Measurements from ENCODE around the gene CDKN2B-AS1. TPM values are rescaled to one million over a fixed set of nuclear protein-coding genes. Genes with fewer than 3 reads are reported as not detected.

The CDKN2B-AS1 gene
- total RNA-seq, 1 experiment from 2014 or later: not detected

DNA sequence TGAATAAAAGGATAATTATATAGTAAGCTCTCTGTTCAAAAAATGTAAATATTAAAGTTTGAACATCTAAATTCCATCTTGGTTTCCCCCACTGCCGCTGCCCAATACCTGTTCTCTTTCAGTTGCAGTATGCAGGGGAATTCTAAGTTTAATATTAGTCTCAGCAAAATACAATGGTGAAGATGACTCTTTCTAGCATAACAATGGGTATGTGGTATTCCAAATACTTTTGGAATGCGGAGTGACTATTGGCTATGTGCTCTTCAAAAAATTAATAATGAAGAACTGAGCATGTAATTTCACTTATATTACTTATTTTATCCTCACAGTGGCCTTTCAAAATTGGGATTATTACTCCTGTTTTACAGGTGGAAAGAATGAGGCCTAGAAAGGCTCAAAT lies 3.4 kb downstream of the CDKN2B-AS1 start:
- no peak for DNase-seq (ENCODE audit: low spot score)
- in situ Hi-C loops (cut with HindIII; ENCODE audit: low sequenced_read_pairs): no loop called here

GRCh38 chr9:22002038-22002437 lies 7.4 kb downstream of the CDKN2B-AS1 start:
- no peak for DNase-seq (ENCODE audit: low spot score)
- in situ Hi-C loops (cut with HindIII; ENCODE audit: low sequenced_read_pairs): no loop called here

GRCh38 chr9:22005021-22005701 lies 10.6 kb downstream of the CDKN2B-AS1 start:
- in situ Hi-C loops (cut with HindIII; ENCODE audit: low sequenced_read_pairs): no loop called here
- no peak for DNase-seq (ENCODE audit: low spot score)

DNA sequence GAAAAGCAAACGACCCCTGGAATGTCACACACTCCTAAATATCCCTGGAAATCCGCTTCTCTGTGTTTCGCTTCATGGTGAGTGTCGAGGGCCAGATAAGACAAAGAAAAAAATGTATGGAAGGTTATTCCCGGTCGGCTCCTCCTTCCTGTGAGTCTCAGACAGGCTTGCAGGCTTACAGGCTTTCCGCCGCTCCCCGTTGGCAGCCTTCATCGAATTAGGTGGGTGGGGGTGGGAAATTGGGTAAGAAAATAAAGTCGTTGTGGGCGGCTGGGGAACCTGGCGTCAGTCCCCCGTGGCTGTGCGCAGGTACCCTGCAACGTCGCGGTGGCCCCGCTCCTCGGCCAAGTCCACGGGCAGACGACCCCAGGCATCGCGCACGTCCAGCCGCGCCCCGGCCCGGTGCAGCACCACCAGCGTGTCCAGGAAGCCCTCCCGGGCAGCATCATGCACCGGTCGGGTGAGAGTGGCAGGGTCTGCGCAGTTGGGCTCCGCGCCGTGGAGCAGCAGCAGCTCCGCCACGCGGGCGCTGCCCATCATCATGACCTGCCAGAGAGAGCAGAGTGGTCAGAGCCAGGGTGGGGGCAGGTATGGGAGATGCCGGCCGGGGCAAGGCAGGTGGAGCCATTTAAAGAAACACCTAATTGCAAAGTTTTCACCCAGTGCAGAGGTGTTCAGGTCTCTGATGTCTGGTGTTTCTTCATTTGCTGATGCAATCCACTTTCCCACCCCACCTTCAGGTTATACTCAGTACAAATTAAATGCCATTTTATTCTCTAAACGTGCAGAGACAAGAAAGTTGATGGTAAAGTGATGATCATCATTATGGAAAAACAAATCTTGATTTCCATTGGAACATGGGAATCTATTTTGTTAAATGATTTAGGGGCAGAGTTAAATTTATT lies 11.4 kb downstream of the CDKN2B-AS1 start:
- DNase-seq (ENCODE audit: low spot score): no peak
- in situ Hi-C loops (cut with HindIII; ENCODE audit: low sequenced_read_pairs): no loop called here

DNA sequence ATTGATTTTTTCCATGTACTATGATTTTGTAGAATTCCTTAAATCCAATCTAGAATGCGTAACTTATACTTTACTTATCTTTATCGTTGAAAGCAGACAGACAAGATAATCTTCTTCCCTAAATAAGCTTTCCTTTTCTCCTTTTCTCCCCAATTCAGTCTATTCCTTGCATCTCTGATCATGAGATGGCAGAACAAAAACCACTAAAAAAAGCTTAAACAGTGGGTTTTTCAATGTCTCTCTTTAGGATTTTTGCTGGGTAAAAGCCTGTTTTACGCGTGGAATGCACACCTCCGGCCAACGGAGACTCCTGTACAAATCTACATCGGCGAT lies 13.8 kb downstream of the CDKN2B-AS1 start:
- in situ Hi-C loops (cut with HindIII; ENCODE audit: low sequenced_read_pairs): no loop called here
- no peak for DNase-seq (ENCODE audit: low spot score)

DNA sequence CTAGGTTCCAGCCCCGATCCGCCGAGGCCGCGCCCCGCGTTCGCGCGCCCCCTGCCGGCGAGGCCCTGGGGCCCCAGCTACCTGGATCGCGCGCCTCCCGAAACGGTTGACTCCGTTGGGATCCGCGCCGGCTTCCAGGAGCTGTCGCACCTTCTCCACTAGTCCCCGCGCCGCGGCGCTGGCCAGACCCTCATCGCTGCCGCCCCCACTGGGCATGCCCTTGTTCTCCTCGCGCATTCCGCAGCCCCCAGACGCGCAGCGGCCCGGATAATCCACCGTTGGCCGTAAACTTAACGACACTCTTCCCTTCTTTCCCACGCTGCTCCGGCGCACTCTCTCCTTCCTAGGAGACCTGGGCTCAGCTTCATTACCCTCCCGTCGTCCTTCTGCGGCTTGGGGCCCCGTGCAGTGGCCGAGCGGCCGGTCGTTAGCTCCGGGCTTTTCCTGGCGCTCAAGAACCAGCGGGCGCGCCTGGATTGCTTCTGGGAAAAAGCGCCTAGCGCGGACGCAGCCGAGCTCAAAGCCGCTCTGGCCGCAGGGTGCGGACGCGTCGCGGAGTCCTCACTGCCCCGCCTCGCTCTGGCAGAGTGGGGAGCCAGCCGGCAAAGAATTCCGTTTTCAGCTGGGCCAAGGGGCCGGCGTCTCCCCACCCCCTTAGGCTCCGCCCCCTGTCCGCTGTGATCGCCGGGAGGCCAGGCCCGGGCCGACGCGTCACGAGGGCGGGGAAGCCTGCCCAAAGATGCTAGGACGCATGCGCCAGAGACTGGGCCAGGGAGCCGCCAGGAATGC lies 14.3 kb downstream of the CDKN2B-AS1 start, which contains the start of gene CDKN2B:
Gene CDKN2B (minus strand): TSS at position 589 of the 789 bp plus-strand sequence. CDS start 352 bp downstream, at position 237.
- in situ Hi-C loops (cut with HindIII; ENCODE audit: low sequenced_read_pairs): no loop called here
- peak; percentile 58 for DNase-seq (ENCODE audit: low spot score)

DNA sequence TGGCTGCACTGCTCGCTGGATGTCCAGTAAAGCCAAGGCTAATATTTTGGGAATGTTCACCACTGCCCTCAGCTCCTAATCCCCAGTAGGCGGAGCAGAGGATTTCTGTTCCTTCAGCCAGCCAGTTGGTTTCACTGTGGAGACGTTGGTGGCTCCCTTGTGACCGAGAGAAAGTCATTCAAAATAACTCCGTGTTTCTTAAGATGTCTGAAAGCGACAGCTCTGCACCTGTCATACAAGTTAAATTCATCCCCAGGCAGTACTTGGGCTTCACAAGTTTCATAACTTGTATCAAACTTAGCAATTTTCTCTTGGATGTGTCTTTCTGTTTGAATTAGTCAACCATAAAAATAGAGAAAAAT lies 14.9 kb downstream of the CDKN2B-AS1 start:
- DNase-seq (ENCODE audit: low spot score): no peak
- in situ Hi-C loops (cut with HindIII; ENCODE audit: low sequenced_read_pairs): no loop called here

DNA sequence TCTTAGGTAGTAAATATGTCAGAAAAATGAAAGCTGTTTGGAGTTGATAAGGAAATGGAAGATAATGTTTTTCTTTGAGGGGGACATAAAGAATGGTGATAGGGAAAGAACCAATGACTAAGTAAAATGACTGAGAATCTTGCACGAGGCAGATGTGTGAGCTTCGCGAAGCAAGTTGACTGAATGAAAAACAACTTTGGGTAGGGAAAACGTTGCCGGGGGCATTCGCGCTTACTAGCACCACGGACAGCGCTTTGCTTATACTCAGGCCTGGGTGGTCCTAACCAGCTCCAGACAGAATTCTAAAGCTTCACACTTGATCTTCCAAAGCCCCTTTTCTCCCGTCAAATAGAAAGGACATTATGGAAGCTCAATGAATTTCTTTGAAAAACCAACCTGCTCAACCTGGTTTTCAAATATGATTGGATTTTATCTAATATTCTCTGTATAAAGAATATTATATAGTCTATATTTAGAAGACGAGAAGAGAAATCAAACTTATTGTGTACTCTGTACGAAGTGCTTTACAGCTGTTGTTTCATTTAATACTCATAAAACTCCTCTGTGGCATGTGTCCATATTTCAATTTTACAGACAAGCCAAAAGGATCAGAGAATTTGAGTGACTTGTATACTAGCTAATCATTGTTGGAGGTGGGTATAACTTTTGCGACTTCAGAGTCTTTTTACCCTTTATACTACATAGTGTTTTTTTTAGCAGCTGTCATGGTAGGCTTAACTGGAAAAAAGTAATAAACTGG lies 16.5 kb downstream of the CDKN2B-AS1 start:
- no peak for DNase-seq (ENCODE audit: low spot score)
- in situ Hi-C loops (cut with HindIII; ENCODE audit: low sequenced_read_pairs): no loop called here

GRCh38 chr9:22022396-22022795 lies 27.8 kb downstream of the CDKN2B-AS1 start:
- in situ Hi-C loops (cut with HindIII; ENCODE audit: low sequenced_read_pairs): no loop called here
- DNase-seq (ENCODE audit: low spot score): no peak

DNA sequence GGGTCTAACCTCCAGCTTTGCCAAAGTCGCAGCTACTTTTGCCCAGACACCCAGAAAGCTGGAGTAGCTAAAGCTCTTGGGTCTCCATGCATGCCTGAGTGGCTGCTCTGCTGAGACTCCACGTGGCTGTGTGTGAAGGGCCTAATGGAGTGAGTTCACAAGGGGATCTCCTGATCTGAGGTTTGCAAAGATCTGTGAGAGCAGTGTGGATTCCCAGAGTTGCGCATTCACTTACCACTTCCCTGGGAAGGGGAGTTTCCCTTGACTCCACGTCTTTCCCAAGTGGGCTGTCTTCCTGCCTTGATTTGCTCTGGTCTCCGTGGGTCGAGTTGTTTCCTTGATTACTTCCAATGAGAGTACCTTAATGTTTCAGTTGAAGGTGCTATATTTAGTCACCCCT lies 32.1 kb downstream of the CDKN2B-AS1 start:
- no peak for DNase-seq (ENCODE audit: low spot score)
- in situ Hi-C loops (cut with HindIII; ENCODE audit: low sequenced_read_pairs): no loop called here

- no peak for DNase-seq (ENCODE audit: low spot score)
- in situ Hi-C loops (cut with HindIII; ENCODE audit: low sequenced_read_pairs): no loop called here
Measured at GRCh38 chr9:22028394-22028793, 33.8 kb downstream of the CDKN2B-AS1 start.

DNA sequence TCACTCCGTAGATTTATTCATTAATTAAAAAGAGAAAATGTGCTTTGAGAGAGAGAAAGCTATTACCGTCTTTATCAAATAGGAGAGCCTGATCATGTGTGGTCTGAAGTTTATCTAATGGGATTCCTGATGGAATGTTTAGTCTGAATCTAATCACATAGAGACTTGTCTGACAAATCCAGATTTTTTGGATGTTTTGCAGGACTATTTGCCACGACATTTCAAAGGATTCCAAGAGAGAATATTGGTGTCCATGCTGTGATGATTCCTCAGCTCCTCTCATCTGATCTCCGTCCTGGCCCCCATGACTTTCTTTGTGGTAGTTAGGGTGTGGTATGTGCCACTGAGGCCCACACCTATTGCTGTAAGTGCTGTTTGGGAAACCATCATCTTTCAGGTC lies 34.6 kb downstream of the CDKN2B-AS1 start:
- in situ Hi-C loops (cut with HindIII; ENCODE audit: low sequenced_read_pairs): no loop called here
- no peak for DNase-seq (ENCODE audit: low spot score)

- DNase-seq (ENCODE audit: low spot score): no peak
- in situ Hi-C loops (cut with HindIII; ENCODE audit: low sequenced_read_pairs): no loop called here
Measured at GRCh38 chr9:22030101-22030598, 35.6 kb downstream of the CDKN2B-AS1 start.

GRCh38 chr9:22031655-22032411 lies 37.2 kb downstream of the CDKN2B-AS1 start:
- in situ Hi-C loops (cut with HindIII; ENCODE audit: low sequenced_read_pairs): no loop called here
- DNase-seq (ENCODE audit: low spot score): no peak

DNA sequence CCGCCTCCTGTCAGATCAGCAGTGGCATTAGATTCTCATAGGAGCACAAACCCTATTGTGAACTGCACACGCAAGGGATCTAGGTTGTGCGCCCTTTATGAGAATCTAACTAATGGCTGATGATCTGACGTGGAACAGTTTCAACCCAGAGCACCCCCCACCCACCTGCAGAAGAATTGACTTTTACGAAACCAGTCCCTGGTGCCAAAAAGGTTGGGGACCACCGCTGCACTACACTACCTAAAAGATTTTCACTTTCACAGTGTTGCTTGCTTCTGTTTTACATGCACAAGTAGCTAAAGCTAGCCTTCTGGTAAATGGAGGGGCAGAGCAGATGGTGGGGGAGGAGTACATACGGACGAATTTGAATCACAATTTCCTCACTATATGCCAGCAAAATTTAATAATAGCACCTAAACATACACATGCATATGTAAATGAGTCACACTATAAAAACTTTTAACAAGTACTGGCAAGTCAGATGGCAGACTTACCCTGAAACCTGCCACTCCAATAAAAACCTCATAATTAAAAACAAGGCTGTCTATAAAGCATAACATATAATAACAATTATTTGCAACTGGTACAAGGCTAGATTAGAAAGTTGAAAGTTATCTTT lies 38.5 kb downstream of the CDKN2B-AS1 start:
- no peak for DNase-seq (ENCODE audit: low spot score)
- in situ Hi-C loops (cut with HindIII; ENCODE audit: low sequenced_read_pairs): no loop called here

DNA sequence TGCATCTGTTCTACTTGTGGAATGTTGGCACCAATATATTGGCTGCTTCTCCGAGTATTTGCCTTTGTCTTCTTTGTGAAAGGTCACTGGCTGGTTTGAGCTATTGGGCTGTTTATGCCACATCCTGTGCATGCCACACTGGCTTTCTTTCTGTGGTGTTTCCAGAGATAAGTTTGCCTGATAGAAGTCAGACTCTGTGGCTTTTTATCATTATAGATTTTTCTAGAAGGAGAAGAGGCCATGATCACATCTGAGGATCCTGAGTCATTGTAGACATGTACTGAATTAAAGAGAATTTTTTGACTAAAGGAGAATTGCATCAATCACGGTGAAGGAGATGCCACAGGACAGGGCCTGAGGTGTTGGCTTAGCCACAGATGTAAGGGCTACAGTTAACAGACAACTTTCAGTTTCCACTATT lies 41.0 kb downstream of the CDKN2B-AS1 start:
- in situ Hi-C loops (cut with HindIII; ENCODE audit: low sequenced_read_pairs): loop anchor here (5.0 kb wide), 1 partner anchor 82 kb away; no protein-coding TSS in a partner anchor
- DNase-seq (ENCODE audit: low spot score): no peak

DNA sequence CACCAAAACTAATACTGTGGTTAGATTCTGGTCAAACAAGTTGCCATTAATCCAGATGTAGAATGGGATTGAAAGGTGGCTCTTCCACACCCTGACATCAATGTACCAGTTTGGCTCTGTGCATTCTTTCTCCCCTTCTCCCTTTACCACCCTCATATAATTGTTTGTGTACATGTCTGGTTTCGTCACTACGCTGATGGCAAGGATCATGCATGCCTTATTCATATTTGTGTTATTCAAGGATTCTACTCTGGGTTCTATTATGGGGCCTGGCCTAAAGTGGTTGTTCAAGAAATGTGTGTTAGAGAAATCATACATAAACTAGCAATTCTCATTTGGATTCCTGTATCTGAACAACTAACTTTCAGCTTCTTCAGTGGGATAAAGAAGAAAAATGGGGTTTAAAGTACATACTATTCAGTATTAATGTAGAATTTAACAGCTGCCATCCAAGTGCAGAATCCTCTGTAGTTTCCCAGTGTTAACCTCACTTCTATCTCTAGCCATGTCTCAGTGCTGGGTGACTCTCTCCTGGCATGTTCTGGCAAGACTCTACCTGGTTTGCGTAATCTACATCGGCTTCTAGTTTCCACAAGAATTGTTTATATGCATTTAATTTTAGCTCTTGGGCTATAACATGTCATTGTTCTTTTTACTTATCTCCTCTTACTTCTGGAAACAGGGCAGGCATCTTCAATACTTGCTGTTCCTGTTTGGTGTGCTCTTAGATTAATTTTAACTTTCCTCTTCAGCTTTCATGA lies 42.5 kb downstream of the CDKN2B-AS1 start:
- in situ Hi-C loops (cut with HindIII; ENCODE audit: low sequenced_read_pairs): loop anchor here (5.0 kb wide), 1 partner anchor 80 kb away; no protein-coding TSS in a partner anchor
- no peak for DNase-seq (ENCODE audit: low spot score)

All from G401 (cell line).